Bone marrow (tissue), 2 donors: ENCODE measurements around the gene PDCD1LG2.
A peak's percentile ranks its signal among the peaks of the same experiment; 100 is the strongest.

Source experiments
- DNase-seq, 2 donors: peaks; one replicate each; lab custom pipeline; 2025; lab: John Stamatoyannopoulos, UW

Gene PDCD1LG2

DNA sequence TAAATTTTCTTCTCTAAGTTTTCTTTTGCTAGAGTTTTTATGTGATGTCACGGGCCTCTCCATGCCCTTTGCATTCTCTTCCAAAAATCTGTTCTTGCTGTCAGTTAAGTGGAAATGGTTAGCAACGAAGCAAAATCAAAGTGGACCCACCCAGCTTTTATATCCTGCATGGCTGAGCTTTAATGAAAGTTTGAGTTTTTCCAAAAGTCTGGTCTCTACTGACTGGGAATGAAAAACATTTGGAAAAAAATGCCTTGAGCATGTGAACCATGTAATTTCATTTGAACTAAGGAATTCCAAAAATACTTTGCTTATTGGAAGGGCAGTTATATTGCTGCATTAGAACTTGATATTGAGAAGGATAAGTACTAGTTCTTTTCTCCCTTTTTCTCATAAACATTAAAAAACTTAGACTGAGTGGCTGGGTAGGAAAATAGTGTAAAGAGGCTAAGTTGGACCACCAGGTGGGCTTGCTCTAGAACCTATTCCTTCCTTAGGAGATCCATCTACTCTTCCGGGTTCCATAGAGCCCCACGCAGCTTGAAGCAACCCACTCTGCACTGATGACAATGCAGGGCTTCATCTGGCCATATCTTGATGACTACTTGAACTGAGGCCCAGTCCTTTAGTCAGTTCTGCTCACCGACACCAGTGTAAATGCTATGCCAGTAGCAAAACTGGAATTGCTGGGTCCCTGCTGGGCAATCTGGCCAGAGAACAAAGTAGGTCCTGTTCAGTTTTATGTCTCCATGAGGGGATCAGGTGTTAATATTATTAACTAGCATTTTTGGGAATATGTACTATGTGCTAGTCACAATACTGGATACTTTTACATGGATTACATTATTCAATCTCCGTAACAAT, 101.2 kb downstream of the PDCD1LG2 start:
- DNase-seq, result no peak

GRCh38 chr9:5612185-5612530, 101.8 kb downstream of the PDCD1LG2 start:
- DNase-seq, result no peak

- no peak for DNase-seq
Observed at GRCh38 chr9:5614192-5614591, 103.9 kb downstream of the PDCD1LG2 start.

- no peak for DNase-seq
Observed at GRCh38 chr9:5614985-5615384, 104.7 kb downstream of the PDCD1LG2 start.

DNA sequence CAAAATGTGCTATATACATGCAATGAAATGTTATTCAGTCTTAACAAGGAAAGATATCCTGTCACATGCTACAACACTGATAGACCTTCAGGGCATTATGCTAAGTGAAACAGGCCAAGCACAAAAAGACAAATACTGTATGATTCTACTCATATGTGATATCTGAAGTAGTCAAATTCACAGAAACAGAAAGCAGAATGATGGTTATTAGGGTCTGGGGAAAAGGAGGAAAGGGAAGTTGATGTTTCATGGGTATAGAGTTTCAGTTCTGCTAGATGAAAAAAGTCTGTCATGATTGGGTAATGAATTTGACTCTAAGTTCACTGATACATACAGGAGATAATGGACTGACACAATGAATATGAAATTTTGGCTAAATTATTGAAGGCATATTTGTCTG, 107.4 kb downstream of the PDCD1LG2 start:
- peak in 1 of 2 donors; percentile 71 for DNase-seq

DNA sequence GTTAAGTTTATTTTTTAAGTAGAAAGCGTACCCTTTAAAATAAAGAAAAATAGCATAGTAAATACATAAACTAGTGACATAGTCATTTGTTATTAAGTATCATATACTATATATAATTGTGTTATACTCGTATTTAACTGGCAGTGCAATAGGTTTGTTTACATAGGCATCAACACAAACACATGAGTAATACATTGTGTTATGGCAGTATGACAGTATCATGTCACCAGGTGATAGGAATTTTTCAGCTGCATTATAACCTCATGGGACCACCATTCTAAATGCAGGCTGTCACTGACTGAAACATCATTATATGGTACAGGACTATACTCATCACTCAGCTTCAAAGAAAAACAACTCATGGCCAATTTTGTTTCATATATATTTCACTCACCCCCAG, 110.2 kb downstream of the PDCD1LG2 start:
- no peak for DNase-seq
